CD14-positive monocyte (primary cell): Measurements from ENCODE around the gene KCNQ1. TPM values are rescaled to one million over a fixed set of nuclear protein-coding genes. Genes with fewer than 3 reads are reported as not detected.

ENCODE experiments used
- DNase-seq, 3 donors: peaks; one replicate each; pipeline ENCODE4 v3.0.0-alpha.2; 2011 to 2022
- H2AFZ ChIP-seq: 2 replicates; pipeline ENCODE4 v1.6.0; 2012; ENCODE audit warnings: mild to moderate bottlenecking, low read depth, low read length, inconsistent platforms; ENCODE audit not compliant: insufficient read depth, poor library complexity, severe bottlenecking
- H3K27ac ChIP-seq, 2 donors: 1 replicate in 1 of 2; 2 replicates in 1 of 2; pipeline ENCODE4 v1.5.1; 2012 to 2013; ENCODE audit warnings: low read length in 2 of 2, control low read depth in 1 of 2, inconsistent platforms in 1 of 2, low read depth in 1 of 2, mild to moderate bottlenecking in 1 of 2
- H3K27me3 ChIP-seq, 2 donors: one replicate each; pipeline versions ENCODE4 v1.6.0 to v1.6.1; 2011 to 2013; ENCODE audit warnings: low read length in 2 of 2; ENCODE audit not compliant: control insufficient read depth in 2 of 2, insufficient read depth in 2 of 2
- H3K36me3 ChIP-seq, 2 donors: replicated peaks in 1 of 2; 1 replicate in 1 of 2; 2 replicates in 1 of 2; pipeline versions ENCODE4 v1.5.1 to v1.6.1; 2012 to 2013; ENCODE audit warnings: low read length in 2 of 2, control low read depth in 1 of 2, inconsistent platforms in 1 of 2, mild to moderate bottlenecking in 1 of 2; ENCODE audit not compliant: insufficient read depth in 2 of 2, control insufficient read depth in 1 of 2
- H3K4me1 ChIP-seq, 2 donors: 1 replicate in 1 of 2; 2 replicates in 1 of 2; pipeline versions ENCODE4 v1.5.1 to v1.6.1; 2012 to 2013; ENCODE audit warnings: low read length in 2 of 2, control low read depth in 1 of 2, inconsistent platforms in 1 of 2, mild to moderate bottlenecking in 1 of 2, moderate library complexity in 1 of 2; ENCODE audit not compliant: insufficient read depth in 2 of 2, control insufficient read depth in 1 of 2
- H3K4me2 ChIP-seq: replicated peaks from 2 replicates; pipeline ENCODE3; 2012; ENCODE audit warnings: low read length, moderate library complexity, mild to moderate bottlenecking; ENCODE audit not compliant: poor library complexity, severe bottlenecking; ENCODE audit errors: extremely low read depth
- H3K4me3 ChIP-seq, 3 experiments: fragments of 200-600 bp in 1 of 3; sonication (generic) in 1 of 3; replicated peaks in 1 of 3; 1 replicate in 2 of 3; 2 replicates in 1 of 3; pipeline ENCODE4 v1.5.1; 2011 to 2013; ENCODE audit warnings: low read length in 3 of 3, mild to moderate bottlenecking in 3 of 3, control low read depth in 2 of 3, low read depth in 2 of 3, inconsistent platforms in 1 of 3, moderate library complexity in 1 of 3
- H3K79me2 ChIP-seq: 2 replicates; pipeline ENCODE4 v1.6.0; 2012; ENCODE audit warnings: mild to moderate bottlenecking, control low read depth, inconsistent platforms, low read length, moderate library complexity; ENCODE audit not compliant: insufficient read depth
- H3K9ac ChIP-seq: 2 replicates; pipeline ENCODE4 v1.6.0; 2017; ENCODE audit warnings: low read length, mild to moderate bottlenecking; ENCODE audit not compliant: insufficient read depth, poor library complexity, severe bottlenecking
- H3K9me3 ChIP-seq, 2 donors: replicated peaks in 1 of 2; 1 replicate in 1 of 2; 2 replicates in 1 of 2; pipeline versions ENCODE4 v1.5.1 to v1.6.1; 2012 to 2013; ENCODE audit warnings: low read length in 2 of 2, control low read depth in 1 of 2; ENCODE audit not compliant: control insufficient read depth in 1 of 2, insufficient read depth in 1 of 2
- H4K20me1 ChIP-seq: 2 replicates; pipeline ENCODE4 v1.6.0; 2012; ENCODE audit warnings: mild to moderate bottlenecking, low read length, control low read depth, moderate library complexity; ENCODE audit not compliant: insufficient read depth
- H3K27ac Mint-ChIP-seq, 7 donors: one replicate each; pipeline ENCODE4 v1.8.0; 2020; ENCODE audit warnings: mild to moderate bottlenecking in 7 of 7, mixed read lengths in 7 of 7, moderate library complexity in 6 of 7, inconsistent platforms in 2 of 7
- H3K27me3 Mint-ChIP-seq, 3 donors: one replicate each; pipeline ENCODE4 v1.8.0; 2021 to 2022; ENCODE audit warnings: low read depth in 3 of 3, mild to moderate bottlenecking in 3 of 3, mixed read lengths in 3 of 3, moderate library complexity in 3 of 3, inconsistent platforms in 1 of 3
- H3K36me3 Mint-ChIP-seq, 2 donors: one replicate each; pipeline ENCODE4 v1.8.0; 2020; ENCODE audit warnings: mixed read lengths in 2 of 2, inconsistent platforms in 1 of 2, mild to moderate bottlenecking in 1 of 2
- H3K4me1 Mint-ChIP-seq: one replicate; pipeline ENCODE4 v1.8.0; 2020; ENCODE audit warnings: mild to moderate bottlenecking, mixed read lengths
- H3K4me3 Mint-ChIP-seq, 2 donors: one replicate each; pipeline ENCODE4 v1.8.0; 2020; ENCODE audit warnings: mild to moderate bottlenecking in 2 of 2, mixed read lengths in 2 of 2, moderate library complexity in 1 of 2
- H3K9me3 Mint-ChIP-seq, 7 donors: one replicate each; pipeline ENCODE4 v1.8.0; 2020 to 2022; ENCODE audit warnings: mixed read lengths in 7 of 7, mild to moderate bottlenecking in 6 of 7, moderate library complexity in 6 of 7, inconsistent platforms in 2 of 7
- WGBS: methylation state at CpG from one replicate; pipeline ENCODE4 v1.1.5; 2013; ENCODE audit warnings: missing lambda C conversion rate; ENCODE audit not compliant: insufficient coverage; 5-methylcytosine and 5-hydroxymethylcytosine counted together
- intact Hi-C, 2 donors: fragments of 100-400 bp; cut with micrococcal nuclease; formaldehyde crosslinking; loops; one replicate each; pipeline versions ENCODE4 v1.15.0 to v1.15.1; 2023
- polyA plus RNA-seq, 3 donors: library from polyadenylated mRNA; depleted of rRNA in 1 of 3; unstranded in 2 of 3; stranded (reverse) in 1 of 3; fragments of 300-500 nt in 2 of 3; fragments of >200 nt in 1 of 3; fragmentation: Illumina TruSeq in 2 of 3; gene quantifications; 1 replicate in 2 of 3; 2 replicates in 1 of 3; pipeline ENCODE4 v1.2.3, GENCODE V29; 2012 to 2021
- TF ChIP-seq, protein P1 (sequence below): fragments of 200-600 bp; IDR thresholded peaks from one replicate; pipeline ENCODE4 v1.8.0; 2022; ENCODE audit warnings: antibody characterized with exemption, mild to moderate bottlenecking

Gene KCNQ1
- polyA plus RNA-seq, 3 donors, result 14.9 to 31.8 (median 21.6) TPM

DNA sequence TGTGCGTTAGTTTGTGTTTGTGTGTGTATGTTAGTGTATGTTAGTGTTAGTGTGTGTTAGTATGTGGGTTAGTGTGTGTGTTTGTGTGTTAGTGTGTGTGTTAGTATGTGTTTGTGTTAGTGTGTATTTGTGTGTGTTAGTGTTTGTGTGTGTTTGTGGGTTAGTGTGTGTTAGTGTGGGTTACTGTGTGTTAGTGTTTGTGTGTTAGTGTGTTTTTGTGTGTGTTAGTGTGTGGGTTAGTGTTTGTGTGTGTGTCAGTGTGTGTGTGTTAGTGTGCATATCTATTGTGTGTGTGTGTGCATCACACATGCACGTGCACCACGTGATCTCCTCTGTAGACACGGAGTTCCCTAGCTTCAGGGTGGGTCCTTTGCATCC lies 139.6 kb downstream of the KCNQ1 start:
- H3K4me1 Mint-ChIP-seq, result no peaks in the 10 kb centered on the region
- no peak for DNase-seq
- Histone ChIP-seq H3K4me3 (no peak overlapping the region), H3K9me3 (no peaks in the 10 kb centered on the region), H3K4me2 (no peak overlapping the region), H3K27me3 (no peaks in the 10 kb centered on the region), H3K27ac (no peak overlapping the region), H3K4me1 (no peaks in the 10 kb centered on the region), H3K36me3 (peaks cover 57 to 77% of the 10 kb centered on the region in 2 donors), H3K9ac (no peak overlapping the region), H4K20me1 (peaks cover 79% of the 10 kb centered on the region), H2AFZ (no peak overlapping the region), H3K79me2 (no peaks in the 10 kb centered on the region)
- no peak overlapping the region for H3K4me3 Mint-ChIP-seq
- no peaks in the 10 kb centered on the region for H3K9me3 Mint-ChIP-seq
- no peaks in the 10 kb centered on the region for H3K27me3 Mint-ChIP-seq
- TF ChIP-seq, protein P1, sequence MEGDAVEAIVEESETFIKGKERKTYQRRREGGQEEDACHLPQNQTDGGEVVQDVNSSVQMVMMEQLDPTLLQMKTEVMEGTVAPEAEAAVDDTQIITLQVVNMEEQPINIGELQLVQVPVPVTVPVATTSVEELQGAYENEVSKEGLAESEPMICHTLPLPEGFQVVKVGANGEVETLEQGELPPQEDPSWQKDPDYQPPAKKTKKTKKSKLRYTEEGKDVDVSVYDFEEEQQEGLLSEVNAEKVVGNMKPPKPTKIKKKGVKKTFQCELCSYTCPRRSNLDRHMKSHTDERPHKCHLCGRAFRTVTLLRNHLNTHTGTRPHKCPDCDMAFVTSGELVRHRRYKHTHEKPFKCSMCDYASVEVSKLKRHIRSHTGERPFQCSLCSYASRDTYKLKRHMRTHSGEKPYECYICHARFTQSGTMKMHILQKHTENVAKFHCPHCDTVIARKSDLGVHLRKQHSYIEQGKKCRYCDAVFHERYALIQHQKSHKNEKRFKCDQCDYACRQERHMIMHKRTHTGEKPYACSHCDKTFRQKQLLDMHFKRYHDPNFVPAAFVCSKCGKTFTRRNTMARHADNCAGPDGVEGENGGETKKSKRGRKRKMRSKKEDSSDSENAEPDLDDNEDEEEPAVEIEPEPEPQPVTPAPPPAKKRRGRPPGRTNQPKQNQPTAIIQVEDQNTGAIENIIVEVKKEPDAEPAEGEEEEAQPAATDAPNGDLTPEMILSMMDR, result no peak
- peaks cover 26 to 53% of the 10 kb centered on the region in 2 donors for H3K36me3 Mint-ChIP-seq
- 97% methylated on average over 3 of the region's 4 CpGs for WGBS
- no peak overlapping the region for H3K27ac Mint-ChIP-seq
- intact Hi-C loops, result no loop called here

DNA sequence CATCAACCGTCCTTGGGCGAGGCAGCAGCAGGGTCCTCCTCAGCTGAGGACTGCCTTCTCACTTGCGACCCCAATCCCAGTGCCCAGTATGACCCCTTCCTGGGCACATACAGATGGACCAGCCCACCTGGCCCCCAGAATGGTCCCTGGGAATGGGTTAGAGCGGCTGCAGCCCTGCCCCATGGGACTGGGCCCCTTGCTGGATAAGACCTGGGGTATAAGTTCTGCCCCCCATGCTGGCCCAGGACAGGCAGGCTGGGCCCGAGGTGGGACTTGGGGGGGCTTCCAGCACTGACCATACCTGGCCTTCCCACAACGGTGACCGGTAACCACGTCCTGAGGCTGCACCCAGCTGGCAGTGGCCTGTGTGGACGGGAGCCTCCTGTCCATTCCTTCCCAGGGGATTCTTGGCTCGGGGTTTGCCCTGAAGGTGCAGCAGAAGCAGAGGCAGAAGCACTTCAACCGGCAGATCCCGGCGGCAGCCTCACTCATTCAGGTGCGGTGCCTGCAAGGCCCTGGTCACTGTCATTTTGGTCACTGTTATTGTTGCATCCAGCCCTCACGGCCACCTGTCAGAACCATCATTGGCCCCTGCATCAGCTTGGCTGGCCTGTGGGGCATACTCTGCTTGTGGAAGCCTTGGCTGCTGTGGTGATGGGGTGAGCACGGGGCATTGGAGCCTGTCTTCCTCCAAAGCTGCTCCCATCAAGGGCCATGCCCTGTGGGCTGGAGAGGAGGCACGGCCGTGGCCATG lies 140.2 kb downstream of the KCNQ1 start:
- no peaks in the 10 kb centered on the region for H3K27me3 Mint-ChIP-seq
- H3K4me3 Mint-ChIP-seq, result no peak overlapping the region
- 96% methylated on average over 15 of the region's 18 CpGs for WGBS

More for the DNA sequence above, 140.2 kb downstream of the KCNQ1 start:
- no peaks in the 10 kb centered on the region for H3K4me1 ChIP-seq
- Mint-ChIP-seq H3K4me1 (no peaks in the 10 kb centered on the region), H3K9me3 (no peaks in the 10 kb centered on the region), H3K36me3 (peaks cover 32 to 59% of the 10 kb centered on the region in 2 donors), H3K27ac (no peak overlapping the region)
- H3K4me2 ChIP-seq, result no peak overlapping the region
- no peaks in the 10 kb centered on the region for H3K79me2 ChIP-seq
- TF ChIP-seq, protein P1, result no peak
- no peaks in the 10 kb centered on the region for H3K27me3 ChIP-seq
- peaks cover 62 to 83% of the 10 kb centered on the region in 2 donors for H3K36me3 ChIP-seq
- H3K9me3 ChIP-seq, result no peaks in the 10 kb centered on the region
- H2AFZ ChIP-seq, result no peak overlapping the region
- H4K20me1 ChIP-seq, result peaks cover 74% of the 10 kb centered on the region
- intact Hi-C loops, result no loop called here
- H3K4me3 ChIP-seq, result no peak overlapping the region
- H3K27ac ChIP-seq, result no peak overlapping the region
- no peak overlapping the region for H3K9ac ChIP-seq
- DNase-seq, result peak in 1 of 3 donors; percentile 0
